ENCODE measurements around the gene FARS2. TPM values are rescaled to one million over a fixed set of nuclear protein-coding genes. Genes with fewer than 3 reads are reported as not detected.
A peak's percentile ranks its signal among the peaks of the same experiment; 100 is the strongest.

FARS2 gene
- total RNA-seq, 1 experiment from 2014 or later, result 15.0 TPM

GRCh38 chr6:5471044-5471443 lies 209.7 kb downstream of the FARS2 start:
- POLR2A ChIA-PET, result no interaction called here

GRCh38 chr6:5471637-5472398 lies 210.5 kb downstream of the FARS2 start:
- H3K36me3 Mint-ChIP-seq, result no peaks in the 10 kb centered on the region
- H3K27ac Mint-ChIP-seq, result no peak overlapping the region
- TF ChIP-seq IRF2 (CRISPR knock-in tag; IDR thresholded peaks at IDR 0.05; ENCODE audit: borderline replicate concordance, low read depth), result no peak
- 0 out of 2 replicates have a peak, but pooled peaks have one; percentile 38 for TF ChIP-seq ARID4B (CRISPR knock-in tag; IDR thresholded peaks at IDR 0.05; ENCODE audit: borderline replicate concordance)
- no peaks in the 10 kb centered on the region for H3K9me3 Mint-ChIP-seq
- peaks cover 27% of the 10 kb centered on the region for H3K4me1 Mint-ChIP-seq
- peak; percentile 83 for ATAC-seq
- no peaks in the 10 kb centered on the region for H3K27me3 Mint-ChIP-seq (ENCODE audit: low read depth)
- ChIA-PET CTCF (interaction anchor here (0.6 to 2.4 kb wide), 69 partner anchors 8 to 1076 kb away, joined by 3 to 29 read pairs (median 5); partner anchors contain the start of gene NRN1), POLR2A (interaction anchor here (1.0 kb wide), 1 partner anchor 29 kb away, joined by 3 read pairs; no protein-coding TSS in a partner anchor)
- DNase-seq (ENCODE audit: low spot score), result peak; percentile 61
- no peak overlapping the region for H3K4me3 Mint-ChIP-seq

More at GRCh38 chr6:5471044-5471443, 209.7 kb downstream of the FARS2 start:
- H3K4me1 Mint-ChIP-seq, result peaks cover 29% of the 10 kb centered on the region
- H3K36me3 Mint-ChIP-seq, result no peaks in the 10 kb centered on the region
- CTCF ChIA-PET, result interaction anchor here (0.6 to 2.4 kb wide), 68 partner anchors 8 to 1077 kb away, joined by 3 to 29 read pairs (median 5); no protein-coding TSS in a partner anchor
- H3K9me3 Mint-ChIP-seq, result no peaks in the 10 kb centered on the region
- ATAC-seq (peak; percentile 71), DNase-seq (ENCODE audit: low spot score) (peak; percentile 72)
- no peak for TF ChIP-seq ATF6 (CRISPR knock-in tag; IDR thresholded peaks at IDR 0.05)
- TF ChIP-seq CTCF (IDR thresholded peaks at IDR 0.05), result peak; percentile 55; the same call in 1 of the 2 replicates
- no peak overlapping the region for H3K27ac Mint-ChIP-seq
- no peaks in the 10 kb centered on the region for H3K27me3 Mint-ChIP-seq (ENCODE audit: low read depth)
- no peak overlapping the region for H3K4me3 Mint-ChIP-seq

GRCh38 chr6:5472571-5472970 lies 211.3 kb downstream of the FARS2 start:
- CTCF ChIA-PET, result no interaction called here
- no peak for ATAC-seq
- H3K4me3 Mint-ChIP-seq, result no peak overlapping the region

More at GRCh38 chr6:5472571-5472970, 211.3 kb downstream of the FARS2 start:
- DNase-seq (ENCODE audit: low spot score), result no peak
- Mint-ChIP-seq H3K27ac (no peak overlapping the region), H3K36me3 (no peaks in the 10 kb centered on the region), H3K27me3 (ENCODE audit: low read depth) (no peaks in the 10 kb centered on the region), H3K4me1 (peaks cover 29% of the 10 kb centered on the region), H3K9me3 (no peaks in the 10 kb centered on the region)
- POLR2A ChIA-PET, result interaction anchor here (1.0 kb wide), 1 partner anchor 29 kb away, joined by 3 read pairs; no protein-coding TSS in a partner anchor
- TF ChIP-seq SMAD4 (CRISPR knock-in tag; IDR thresholded peaks at IDR 0.05), result no peak
- no peak for TF ChIP-seq ATF3 (CRISPR knock-in tag; conservative IDR thresholded peaks at IDR 0.05)
- TF ChIP-seq ZNF138 (CRISPR knock-in tag; conservative IDR thresholded peaks at IDR 0.05), result no peak
- no peak for TF ChIP-seq NFYB (CRISPR knock-in tag; conservative IDR thresholded peaks at IDR 0.05; ENCODE audit: low read depth)
- no peak for TF ChIP-seq IRF1 (CRISPR knock-in tag; IDR thresholded peaks at IDR 0.05)

Measured in WTC11 (cell line).